ENCODE data around the gene PLCL2. TPM values are rescaled to one million over a fixed set of nuclear protein-coding genes. Genes with fewer than 3 reads are reported as not detected.

PLCL2 gene
- total and polyA plus RNA-seq, 2 experiments from 2014 or later: 1.6 to 9.7 TPM

DNA sequence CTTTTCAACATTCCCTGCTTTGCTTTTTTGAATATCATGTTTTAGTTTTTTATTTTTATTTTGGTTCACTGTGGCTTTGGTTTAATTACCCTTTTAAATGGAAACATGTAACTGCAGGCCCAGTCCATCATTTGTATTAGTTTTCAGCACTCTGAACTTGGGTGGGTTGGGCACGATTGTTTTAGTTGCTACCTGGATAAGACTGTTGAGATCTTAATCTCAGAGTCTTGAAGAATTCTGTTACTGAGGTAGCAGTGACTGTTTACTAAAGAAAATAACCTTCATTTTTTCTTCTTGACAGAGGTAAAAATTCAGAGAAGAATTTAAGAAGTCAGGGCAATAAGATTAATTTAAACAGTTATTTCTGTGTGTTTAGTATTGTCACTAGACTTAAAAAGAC, 15.2 kb downstream of the PLCL2 start:
- Mint-ChIP-seq H3K9me3 (no peaks in the 10 kb centered on the region), H3K27ac (no peak overlapping the region), H3K36me3 (ENCODE audit: low read depth) (no peaks in the 10 kb centered on the region)

GRCh38 chr3:16900779-16901440, 16.2 kb downstream of the PLCL2 start:
- Mint-ChIP-seq H3K9me3 (no peaks in the 10 kb centered on the region), H3K36me3 (ENCODE audit: low read depth) (no peaks in the 10 kb centered on the region), H3K27ac (no peak overlapping the region), H3K4me1 (peaks cover 44% of the 10 kb centered on the region), H3K4me3 (no peak overlapping the region), H3K27me3 (ENCODE audit: insufficient read depth, low read depth, poor library complexity) (no peaks in the 10 kb centered on the region)
- Histone ChIP-seq H3K9me2 (ENCODE audit: insufficient read depth) (no peaks in the 10 kb centered on the region), H3K27me3 (ENCODE audit: insufficient read depth) (no peaks in the 10 kb centered on the region), H3K4me1 (ENCODE audit: insufficient read depth) (peaks cover 24% of the 10 kb centered on the region), H3F3A (replicated peaks; ENCODE audit: low read depth) (no peaks in the 10 kb centered on the region), H3K4me2 (no peak overlapping the region), H3K27ac (ENCODE audit: low read depth) (no peak overlapping the region), H3K79me2 (replicated peaks; ENCODE audit: insufficient read depth) (peaks cover 8% of the 10 kb centered on the region; the same call in 1 of the 2 replicates), H3K36me3 (ENCODE audit: insufficient read depth) (no peaks in the 10 kb centered on the region), H3K4me3 (no peak overlapping the region), H4K20me1 (replicated peaks; ENCODE audit: insufficient read depth) (no peaks in the 10 kb centered on the region), H2AFZ (no peak overlapping the region)
- DNase-seq (ENCODE audit: low spot score) (no peak), ATAC-seq (no peak)
- TF ChIP-seq JUNB (IDR thresholded peaks at IDR 0.05; ENCODE audit: unreplicated experiment): no peak
- no peak for TF ChIP-seq CREB1 (CRISPR knock-in tag; IDR thresholded peaks at IDR 0.05; ENCODE audit: low read depth)
- no peak for TF ChIP-seq ZNF331 (CRISPR knock-in tag; IDR thresholded peaks at IDR 0.05; ENCODE audit: low read depth)
- no peak for TF ChIP-seq CTCF (conservative IDR thresholded peaks at IDR 0.05; ENCODE audit: low read depth in 2 of 2)
- no peak for TF ChIP-seq ZNF114 (CRISPR knock-in tag; IDR thresholded peaks at IDR 0.05)
- no peak for TF ChIP-seq POLR2AphosphoS5 (IDR thresholded peaks at IDR 0.05; ENCODE audit: low read depth)
- no peak for TF ChIP-seq EZH2phosphoT487 (IDR thresholded peaks at IDR 0.05; ENCODE audit: unreplicated experiment)
- TF ChIP-seq REST (IDR thresholded peaks at IDR 0.05; ENCODE audit: unreplicated experiment): no peak
- TF ChIP-seq STAT1 (IDR thresholded peaks at IDR 0.05; ENCODE audit: unreplicated experiment): no peak
- TF ChIP-seq, protein P1, sequence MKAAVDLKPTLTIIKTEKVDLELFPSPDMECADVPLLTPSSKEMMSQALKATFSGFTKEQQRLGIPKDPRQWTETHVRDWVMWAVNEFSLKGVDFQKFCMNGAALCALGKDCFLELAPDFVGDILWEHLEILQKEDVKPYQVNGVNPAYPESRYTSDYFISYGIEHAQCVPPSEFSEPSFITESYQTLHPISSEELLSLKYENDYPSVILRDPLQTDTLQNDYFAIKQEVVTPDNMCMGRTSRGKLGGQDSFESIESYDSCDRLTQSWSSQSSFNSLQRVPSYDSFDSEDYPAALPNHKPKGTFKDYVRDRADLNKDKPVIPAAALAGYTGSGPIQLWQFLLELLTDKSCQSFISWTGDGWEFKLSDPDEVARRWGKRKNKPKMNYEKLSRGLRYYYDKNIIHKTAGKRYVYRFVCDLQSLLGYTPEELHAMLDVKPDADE (IDR thresholded peaks at IDR 0.05): no peak
- no peak for TF ChIP-seq NANOG (IDR thresholded peaks at IDR 0.05; ENCODE audit: borderline replicate concordance)
- no peak for TF ChIP-seq EZH2 (IDR thresholded peaks at IDR 0.05; ENCODE audit: low read depth, unreplicated experiment)

More for the DNA sequence above, 15.2 kb downstream of the PLCL2 start:
- H3K27me3 ChIP-seq (ENCODE audit: insufficient read depth): no peaks in the 10 kb centered on the region
- TF ChIP-seq ZNF114 (CRISPR knock-in tag; IDR thresholded peaks at IDR 0.05) (no peak), ZNF331 (CRISPR knock-in tag; IDR thresholded peaks at IDR 0.05; ENCODE audit: low read depth) (no peak), EZH2phosphoT487 (IDR thresholded peaks at IDR 0.05; ENCODE audit: unreplicated experiment) (no peak), EZH2 (IDR thresholded peaks at IDR 0.05; ENCODE audit: low read depth, unreplicated experiment) (no peak)
- no peaks in the 10 kb centered on the region for H4K20me1 ChIP-seq (replicated peaks; ENCODE audit: insufficient read depth)
- Mint-ChIP-seq H3K4me3 (no peak overlapping the region), H3K4me1 (peaks cover 35% of the 10 kb centered on the region), H3K27me3 (ENCODE audit: insufficient read depth, low read depth, poor library complexity) (no peaks in the 10 kb centered on the region)
- H3K4me1 ChIP-seq (ENCODE audit: insufficient read depth): peaks cover 15% of the 10 kb centered on the region; the same call in 1 of the 2 replicates
- H3K27ac ChIP-seq (ENCODE audit: low read depth): no peak overlapping the region
- H3K4me3 ChIP-seq: no peak overlapping the region
- no peak for DNase-seq (ENCODE audit: low spot score)
- no peaks in the 10 kb centered on the region for H3F3A ChIP-seq (replicated peaks; ENCODE audit: low read depth)
- H3K36me3 ChIP-seq (ENCODE audit: insufficient read depth): no peaks in the 10 kb centered on the region
- H3K4me2 ChIP-seq: no peak overlapping the region
- H3K9me2 ChIP-seq (ENCODE audit: insufficient read depth): no peaks in the 10 kb centered on the region
- no peak overlapping the region for H2AFZ ChIP-seq
- ATAC-seq: no peak
- peaks cover 17% of the 10 kb centered on the region for H3K79me2 ChIP-seq (replicated peaks; ENCODE audit: insufficient read depth)

All from GM23338 (cell line).